ENCODE measurements around the gene PARVB.

PARVB gene

DNA sequence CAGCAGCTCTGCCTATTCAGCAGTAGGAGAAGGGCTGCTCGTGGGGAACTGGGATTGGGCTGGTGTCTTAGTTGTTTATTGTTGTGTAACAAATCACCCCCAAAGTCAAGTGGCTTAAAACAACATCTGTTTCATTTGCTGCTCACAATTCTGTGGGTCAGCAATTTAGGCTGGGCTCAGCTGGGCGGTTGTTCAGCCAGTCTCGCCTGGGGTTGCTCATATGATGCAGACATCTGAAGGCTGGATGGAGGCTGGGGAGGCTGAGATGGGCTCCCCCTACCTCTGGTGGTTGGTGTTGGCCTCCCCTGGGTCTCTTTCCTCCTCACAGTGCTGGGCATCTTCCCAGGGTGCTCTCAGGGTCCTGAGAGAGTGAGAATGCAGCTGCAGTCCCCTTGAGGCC lies 113.3 kb downstream of the PARVB start:
- no peak for DNase-seq

DNA sequence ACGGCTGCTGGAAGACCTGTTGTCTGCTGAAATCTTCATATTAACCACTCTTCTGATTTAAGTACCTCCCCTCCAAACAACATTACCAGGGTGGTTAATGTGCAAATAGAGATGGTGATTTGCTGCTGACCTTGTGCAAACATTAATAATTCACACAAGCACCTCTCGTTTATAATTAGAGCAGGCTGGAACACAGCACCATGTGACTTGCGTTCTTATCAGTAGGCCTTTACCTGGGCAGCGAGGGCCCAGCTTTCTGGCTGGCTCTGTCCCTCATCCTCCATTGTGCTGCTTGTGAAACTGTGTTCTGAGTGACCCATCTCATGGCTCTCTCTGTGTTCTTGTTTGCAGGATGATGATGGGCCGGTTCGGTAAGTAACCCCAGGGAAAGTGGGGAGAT lies 115.7 kb downstream of the PARVB start:
- no peak for DNase-seq

DNA sequence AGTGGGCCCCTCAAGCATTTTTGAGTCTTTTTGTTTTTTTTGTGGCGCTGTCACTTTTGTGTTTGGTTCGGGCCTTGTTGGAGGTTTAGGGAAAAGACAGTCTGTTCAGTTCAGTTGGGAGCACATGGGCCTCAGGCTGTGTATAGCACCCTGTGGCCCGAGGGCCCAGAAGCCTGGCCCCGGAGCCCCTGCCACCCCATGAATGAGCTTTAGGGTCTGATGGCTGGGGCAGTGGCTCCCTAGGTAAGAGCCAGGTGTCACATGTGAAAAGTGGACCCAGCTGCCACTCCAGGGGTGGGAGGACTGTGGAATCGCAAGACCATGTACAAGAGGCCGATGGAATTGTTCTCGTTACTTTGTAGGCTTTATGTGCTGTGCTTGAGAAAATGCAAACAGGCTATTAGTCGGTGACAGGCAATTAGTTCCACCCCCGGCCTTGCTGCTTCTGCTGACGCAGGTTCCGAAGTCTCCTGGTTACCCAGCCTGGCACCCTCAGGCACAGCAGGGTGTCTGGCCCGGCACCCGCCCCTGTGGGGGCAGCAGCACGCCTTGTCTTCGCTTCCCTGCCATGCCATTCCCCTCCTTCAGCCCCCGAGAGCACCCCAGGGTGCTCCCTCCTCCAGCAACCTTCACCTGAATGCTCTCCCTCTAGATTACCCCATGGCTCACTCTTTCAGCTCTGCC lies 118.5 kb downstream of the PARVB start:
- DNase-seq, result no peak

DNA sequence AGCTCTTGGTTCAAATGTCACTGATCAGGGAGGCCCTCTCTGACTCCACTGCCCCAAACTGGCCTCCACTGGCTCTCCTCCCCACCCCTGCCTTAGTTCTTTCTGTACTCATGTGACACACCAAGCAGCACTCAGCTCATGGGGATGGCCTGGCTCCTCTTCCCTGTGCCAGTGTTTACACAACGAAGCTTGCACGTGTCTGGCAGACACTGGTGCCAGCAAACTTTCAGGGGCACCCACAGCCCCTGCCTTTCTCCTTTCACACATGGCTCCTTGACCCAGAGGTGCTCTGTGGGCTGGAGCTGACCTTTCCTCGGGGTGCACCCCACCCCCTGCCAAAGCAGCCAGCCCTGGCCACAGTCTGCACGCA lies 119.0 kb downstream of the PARVB start:
- DNase-seq, result no peak

DNA sequence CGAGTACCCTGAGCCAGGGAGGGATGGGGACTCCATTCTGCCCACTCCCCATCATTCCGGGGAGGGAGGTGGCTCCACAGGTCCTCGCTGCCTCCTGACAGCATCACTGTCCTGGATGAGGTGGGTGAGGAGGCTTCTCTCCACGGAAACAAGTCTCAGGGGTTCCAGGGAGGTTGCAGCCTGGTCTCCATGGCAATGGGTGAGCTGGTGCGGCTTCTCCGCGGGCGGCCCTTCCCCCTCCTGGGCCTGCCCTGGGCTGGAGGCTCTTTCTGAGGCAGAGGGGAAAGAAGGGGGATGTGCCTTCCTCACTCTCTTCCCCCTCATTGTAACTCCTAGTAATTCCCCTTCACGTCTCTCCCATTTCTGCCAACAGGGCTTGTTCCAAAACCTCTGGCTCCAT lies 119.5 kb downstream of the PARVB start:
- no peak for DNase-seq

DNA sequence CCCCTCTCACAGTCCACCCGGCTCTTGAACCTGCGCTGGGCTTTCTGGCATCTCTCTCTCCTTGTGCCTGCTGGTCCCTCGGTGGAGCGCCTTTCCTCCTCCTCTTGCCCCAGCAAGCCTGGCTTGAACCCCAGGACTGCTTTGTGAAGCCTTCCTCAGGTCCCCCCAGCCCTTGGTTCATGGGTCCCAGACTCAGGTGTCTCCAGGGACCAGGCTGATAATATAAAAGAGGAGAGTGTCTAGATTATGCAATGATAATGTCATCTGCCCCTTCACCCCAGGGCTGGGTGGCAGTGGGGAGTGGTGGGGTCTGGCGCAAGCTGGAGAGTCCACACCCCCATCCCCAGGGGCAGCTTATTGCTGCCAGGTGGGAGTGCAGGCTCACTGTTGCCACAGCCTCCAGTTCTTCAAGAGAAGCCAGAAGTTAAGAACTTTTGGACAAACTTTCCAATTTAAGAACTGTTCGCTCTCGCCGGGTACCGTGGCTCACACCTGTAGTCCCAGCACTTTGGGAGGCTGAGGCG lies 120.0 kb downstream of the PARVB start:
- DNase-seq, result no peak

DNA sequence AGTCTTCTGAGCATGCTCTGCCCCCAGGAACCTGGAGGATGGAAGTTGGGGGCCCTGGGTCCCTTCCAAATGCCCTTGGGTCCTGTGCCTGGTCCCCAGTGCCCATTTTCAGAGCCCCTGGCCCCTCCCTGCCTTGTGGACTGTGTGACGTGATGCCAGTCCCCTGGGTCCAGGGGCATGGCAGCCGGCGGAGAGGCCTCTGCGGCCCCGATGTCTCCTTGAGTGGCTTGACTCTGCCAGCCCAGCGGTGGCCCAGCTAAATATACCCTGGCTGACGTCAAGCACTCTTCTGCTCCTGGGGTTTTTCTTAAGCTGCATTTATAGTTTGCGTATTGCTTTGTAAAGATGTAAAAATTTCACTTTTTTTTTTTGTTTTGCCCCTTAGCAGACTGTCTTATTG lies 121.4 kb downstream of the PARVB start:
- no peak for DNase-seq

DNA sequence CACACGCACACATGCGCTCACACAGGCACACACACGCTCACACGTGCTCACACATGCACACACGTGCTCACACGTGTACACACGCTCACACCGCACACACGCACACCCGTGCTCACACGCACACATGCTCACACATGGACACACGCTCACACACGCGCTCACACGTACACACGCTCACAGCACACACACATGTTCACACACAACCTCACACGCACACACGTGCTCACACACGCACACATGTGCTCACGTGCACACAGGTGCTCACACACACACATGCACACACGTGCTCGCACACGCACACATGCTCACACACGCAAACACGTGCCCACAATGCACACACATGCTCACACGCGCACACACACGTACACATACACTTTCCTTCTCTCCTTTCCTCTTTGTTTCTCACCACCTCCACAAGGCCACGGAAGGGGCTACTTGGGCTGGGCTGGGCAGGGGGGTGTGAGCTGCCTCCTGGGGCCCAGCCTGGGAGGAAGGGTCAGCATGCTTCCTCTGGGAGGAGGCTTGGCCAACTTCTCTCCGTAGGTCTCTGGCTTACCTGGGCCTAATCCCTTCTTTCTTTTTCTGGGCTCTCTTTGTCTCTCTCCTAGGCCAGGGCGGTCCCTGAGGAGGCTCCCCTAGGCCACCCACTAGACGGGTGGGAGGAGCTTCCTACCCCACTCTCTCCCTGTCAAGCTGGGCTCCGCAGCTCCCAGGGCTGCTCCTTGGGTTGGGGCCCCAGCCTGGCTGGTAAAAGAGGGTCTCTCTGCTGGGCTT lies 122.2 kb downstream of the PARVB start:
- no peak for DNase-seq

DNA sequence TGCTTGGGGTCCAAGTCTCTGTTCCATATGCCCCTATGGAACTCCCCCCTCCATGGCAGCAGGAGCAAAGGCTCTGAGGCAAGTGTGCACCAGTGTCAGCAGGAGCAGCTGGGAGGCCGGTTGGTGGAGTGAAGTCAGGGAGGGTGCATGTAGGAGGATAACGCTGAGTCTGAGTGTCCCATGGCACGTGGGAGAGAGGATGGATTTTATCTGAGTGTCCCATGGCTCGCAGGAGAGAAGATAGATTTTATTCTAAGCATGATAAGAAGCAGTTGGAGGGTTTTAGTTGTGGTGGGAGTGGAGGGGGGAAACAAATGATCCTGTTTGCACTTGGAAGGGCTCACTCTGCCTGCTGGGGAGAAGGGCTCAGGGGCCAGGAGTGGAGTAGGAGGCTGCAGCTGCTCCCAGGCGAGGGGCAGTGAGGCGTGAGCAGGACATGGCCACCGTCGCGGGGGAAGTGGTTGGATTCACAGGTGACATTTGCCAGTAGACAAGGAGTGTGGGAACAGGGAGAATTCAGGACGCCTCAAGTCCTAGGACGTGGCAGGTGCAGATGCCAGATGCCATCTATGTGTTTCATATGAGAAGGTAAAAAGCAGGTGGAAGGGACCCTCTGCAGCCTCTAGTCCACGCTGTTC lies 123.0 kb downstream of the PARVB start:
- DNase-seq, result no peak

DNA sequence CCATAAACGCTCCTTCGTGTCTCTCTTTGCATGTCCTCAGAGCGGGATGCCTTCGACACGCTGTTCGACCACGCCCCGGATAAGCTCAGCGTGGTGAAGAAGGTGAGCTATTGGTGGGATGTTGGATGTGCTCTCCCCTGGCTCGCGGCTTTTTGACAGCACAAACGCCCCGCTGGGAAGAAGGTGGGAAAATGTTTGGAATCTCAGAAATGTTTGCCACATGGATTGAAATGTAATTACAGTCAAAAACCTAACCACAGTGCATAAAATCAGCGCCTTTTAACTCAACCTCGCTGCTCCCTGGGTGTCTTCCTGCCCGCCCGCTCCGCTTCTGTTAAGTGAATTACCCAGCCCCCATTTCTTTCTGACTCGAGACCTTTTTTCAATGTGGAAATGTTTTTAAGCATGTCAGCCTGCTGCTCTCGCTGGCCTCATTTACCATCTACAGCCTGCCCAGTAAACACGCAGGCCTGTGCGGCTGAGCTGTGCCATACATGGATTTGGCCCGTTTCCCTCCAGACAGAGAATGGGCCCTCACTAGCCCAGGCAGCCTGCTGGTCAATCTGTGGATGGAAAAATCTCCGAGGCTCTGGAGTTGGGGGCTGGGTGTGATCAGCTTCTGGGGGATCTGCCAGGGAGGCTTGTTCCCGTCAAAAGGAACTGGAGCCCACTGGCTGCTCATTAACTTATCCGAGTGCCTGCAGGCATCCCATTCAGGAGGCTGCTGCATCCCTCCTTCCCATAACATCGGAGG lies 123.9 kb downstream of the PARVB start:
- DNase-seq, result no peak

DNA sequence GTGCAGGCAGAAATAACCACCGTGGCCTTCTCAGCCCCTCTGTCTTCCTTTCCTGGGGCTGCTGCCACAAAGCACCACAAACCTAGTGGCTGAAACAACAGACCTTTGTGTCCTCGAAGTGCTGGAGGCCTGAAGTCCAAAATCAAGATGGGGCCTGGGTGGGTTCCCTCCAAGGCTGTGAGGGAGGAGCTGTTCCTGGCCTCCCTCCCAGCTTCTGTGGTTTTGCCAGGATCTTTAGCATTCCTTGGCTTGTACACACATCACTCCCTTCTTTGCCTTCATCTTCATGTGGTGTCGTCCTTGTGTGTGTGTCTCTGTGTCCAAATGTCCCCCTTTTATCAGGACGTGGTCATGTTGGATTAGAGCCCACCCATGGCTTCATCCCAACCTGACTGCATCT lies 127.6 kb downstream of the PARVB start:
- DNase-seq, result no peak

DNA sequence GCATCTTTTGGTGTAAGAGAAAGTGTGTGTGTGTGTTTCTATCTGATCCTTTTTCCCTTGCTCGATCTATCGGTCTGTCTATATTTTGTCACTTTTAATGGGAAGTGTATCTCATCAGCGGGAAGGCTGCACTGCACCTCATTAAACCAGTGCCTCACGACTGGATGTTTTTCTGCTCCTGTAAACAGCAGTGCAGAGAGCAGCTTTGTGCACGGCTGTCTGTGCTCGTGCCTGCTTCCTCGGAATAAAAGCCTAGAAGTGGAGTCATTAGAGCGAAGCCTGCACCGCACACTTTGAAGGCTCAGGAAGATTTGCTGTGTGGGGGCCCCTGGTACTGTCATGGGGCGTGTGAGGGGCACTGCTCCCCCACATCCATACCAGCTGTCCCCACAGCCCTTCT lies 129.6 kb downstream of the PARVB start:
- DNase-seq, result no peak

DNA sequence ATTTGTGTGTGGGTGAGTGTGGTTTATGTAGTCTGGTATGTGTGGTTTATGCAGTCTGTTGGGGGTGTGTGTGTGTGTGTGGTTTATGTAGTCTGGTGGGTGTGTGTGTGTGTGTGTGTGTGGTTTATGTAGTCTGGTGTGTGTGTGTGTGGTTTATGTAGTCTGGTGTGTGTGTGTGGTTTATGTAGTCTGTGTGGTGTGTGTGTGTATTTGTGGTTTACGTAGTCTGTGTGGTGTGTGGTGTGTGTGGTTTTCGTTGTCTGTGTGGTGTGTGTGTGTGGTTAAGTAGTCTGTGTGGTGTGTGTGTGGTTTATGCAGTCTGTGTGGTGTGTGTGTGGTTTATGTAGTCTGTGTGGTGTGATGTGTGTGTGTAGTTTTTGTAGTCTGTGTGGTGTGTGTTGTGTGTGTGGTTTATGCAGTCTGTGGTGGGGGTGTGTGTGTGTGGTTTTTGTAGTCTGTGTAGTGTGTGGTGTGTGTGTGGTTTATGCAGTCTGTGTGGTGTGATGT lies 130.4 kb downstream of the PARVB start:
- peak; percentile 21 for DNase-seq

DNA sequence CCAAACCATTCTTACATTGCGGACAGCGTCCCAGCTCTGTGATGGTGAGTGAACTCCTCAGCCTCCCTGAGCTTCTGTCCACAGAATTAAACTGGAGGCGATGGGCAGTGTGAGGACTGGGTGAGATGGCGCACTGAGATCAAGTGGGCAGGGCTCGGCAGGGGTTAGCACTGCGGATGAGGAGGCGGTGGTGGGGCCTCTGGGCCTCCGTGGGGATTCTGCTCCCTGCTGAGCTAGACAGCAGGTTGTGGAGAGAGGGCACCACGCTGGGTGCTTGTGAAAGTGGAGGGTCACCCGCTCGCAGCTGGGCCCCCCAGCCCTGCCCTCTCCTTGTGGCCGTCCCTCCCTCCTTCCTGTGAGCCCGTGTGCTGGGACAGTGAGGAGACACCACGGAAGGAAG lies 131.0 kb downstream of the PARVB start:
- no peak for DNase-seq

DNA sequence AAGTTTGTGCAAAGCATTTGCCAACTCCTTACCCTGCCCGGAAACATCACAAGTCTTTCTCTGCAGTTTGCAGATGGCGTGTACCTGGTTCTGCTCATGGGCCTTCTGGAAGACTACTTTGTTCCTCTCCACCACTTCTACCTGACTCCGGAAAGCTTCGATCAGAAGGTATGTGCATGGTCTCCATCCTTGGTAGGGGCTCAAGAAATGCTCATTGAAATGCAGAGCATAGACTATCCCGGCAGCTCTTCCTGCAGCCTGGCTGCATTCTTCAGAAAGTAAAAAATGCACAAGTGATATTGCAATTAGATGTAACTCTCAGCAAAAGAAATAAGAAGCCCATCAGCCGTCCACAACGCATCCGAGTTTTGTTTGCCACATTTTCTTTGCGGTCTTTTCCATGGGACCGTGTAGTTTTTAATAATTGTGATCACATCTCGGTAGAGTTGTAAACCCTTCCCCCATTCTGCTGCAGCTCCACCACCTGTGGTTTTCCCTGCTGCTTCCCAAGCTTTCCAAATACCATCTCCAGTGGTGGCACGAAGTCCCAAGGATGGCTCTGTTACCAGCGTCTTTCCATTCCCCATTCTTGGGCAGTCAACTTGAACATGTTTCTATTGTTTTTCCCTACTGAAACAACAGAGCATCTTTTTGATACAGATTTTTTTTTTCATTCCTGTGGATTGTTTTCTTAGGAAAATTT lies 134.0 kb downstream of the PARVB start:
- DNase-seq, result no peak

DNA sequence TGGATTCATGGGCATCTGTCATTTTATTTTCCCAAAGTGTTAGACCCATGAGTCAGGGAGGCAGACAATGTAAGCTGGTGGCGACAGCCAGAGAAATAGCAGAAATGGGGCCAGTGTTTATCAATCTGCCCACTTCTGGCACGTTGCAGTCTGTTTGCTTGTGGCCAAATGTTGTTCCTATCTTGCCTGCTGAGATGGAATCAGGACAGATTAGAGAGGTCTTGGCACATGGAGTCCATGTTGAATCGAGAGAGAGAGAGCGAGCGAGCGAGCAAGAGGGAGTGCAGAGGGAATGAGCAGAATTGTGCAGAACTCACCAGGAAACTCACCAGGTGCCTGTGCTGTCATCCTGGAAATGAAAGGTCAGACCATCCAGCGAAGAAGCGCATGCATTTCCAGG lies 134.7 kb downstream of the PARVB start:
- no peak for DNase-seq

DNA sequence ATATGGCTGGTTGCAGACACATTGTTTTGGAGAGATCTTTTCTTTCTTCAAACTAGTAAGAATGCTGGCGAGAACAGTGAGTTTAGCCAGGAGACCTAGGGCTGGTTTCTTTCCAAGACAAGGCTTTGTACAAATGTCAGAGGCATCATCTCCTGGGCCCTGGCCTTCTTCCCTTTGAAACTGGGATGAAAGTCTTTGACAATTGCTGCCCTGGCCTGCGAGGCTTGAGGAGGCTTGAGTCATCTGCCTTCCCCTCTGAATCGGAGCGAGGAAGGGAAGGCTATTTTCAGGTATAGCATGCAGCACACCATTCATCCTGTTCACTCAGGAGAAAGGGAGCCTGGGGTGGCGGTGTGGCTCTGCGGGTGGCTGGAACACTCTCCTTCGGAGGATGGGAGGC lies 135.1 kb downstream of the PARVB start:
- DNase-seq, result no peak

DNA sequence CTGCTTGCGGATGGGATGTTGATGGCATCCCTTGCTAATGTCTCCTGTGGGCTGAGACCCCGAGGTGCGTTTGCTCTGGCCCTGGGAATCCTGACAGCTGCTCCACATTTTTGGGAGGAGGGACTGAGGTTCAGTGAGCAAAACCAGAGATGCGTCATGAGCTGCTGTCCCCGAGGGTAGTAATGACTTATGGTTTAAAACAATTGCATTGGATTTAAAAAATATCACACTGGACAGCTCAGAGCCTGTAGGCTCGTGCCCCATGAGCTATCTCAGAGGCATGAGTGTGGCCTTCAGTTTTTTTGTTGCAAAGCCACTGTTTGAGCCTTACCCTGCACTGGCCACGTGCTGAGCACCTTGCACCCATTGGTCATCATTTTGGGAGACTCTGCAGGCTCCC lies 135.7 kb downstream of the PARVB start:
- no peak for DNase-seq

DNA sequence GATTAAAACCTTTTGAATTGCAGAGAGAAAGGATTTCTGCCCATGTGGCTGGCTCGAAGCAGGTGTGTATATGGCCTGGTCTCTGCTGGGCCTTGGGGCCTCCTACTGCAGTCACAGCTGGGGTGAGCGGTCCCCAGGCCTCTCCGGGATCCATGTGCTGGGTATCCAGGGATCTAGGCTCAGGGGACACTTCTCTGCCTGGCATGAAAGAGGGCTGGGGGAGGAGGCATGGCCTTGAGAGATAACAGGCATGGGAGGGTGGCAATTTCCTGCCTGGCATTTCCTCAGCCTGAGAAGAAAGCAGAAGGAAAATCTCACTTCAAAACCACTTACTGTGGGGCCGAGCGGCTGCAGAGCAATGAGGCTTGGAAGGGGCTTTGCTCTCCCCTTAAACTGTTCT lies 136.3 kb downstream of the PARVB start:
- no peak for DNase-seq

DNA sequence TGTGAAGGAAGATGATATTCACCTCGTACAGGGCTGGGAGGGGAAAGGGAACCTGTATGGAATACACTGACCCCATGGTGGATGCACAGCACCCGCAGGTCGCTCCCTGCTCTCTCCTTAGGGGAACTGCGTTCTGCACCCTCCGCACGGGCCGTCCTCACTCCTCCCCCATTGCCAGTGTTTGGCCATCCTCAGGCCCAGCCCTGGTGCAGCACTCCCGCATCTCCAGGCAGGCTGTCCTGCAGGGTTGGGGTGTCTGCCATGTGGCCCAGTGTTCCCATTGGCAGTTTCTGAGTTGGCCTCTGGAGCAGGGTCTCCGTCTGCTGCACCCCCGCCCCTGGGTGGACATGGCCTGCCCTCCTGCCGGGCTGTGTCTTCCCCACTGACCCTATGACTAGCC lies 137.6 kb downstream of the PARVB start:
- DNase-seq, result no peak

DNA sequence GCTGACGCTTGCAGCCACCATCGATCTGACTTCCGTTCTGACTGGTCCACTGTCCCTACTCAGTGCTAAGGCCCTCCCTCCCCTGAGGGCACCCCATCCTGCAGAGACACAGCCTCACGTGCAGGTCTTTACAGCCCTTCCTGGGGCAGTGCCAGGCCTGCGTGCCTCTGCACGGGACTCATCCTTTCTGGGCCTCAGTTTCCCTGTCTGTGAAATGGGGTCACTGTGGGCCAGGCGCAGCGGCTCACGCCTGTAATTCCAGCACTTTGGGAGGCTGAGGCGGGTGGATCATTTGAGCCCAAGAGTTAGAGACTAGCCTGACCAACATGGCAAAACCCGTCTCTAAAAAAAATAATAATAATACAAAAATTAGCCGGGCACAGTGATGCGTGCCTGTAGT lies 138.9 kb downstream of the PARVB start:
- no peak for DNase-seq

DNA sequence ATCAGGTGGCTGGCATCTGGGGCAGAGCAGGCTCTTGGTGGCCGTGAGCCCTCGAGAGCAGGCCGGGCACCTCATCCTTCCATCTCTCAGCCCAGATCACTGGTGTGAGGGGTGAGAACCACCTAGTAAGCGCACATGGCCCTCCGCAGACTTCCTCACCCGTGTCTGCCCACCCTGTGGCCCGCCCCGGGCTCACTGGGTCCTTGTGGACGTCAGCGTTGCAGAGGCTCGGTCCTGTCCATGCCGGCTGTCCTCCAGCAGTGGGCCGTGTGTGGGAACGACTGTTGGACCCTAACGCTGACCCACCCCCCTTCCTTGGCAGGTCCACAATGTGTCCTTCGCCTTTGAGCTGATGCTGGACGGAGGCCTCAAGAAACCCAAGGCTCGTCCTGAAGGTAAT lies 139.4 kb downstream of the PARVB start:
- no peak for DNase-seq

DNA sequence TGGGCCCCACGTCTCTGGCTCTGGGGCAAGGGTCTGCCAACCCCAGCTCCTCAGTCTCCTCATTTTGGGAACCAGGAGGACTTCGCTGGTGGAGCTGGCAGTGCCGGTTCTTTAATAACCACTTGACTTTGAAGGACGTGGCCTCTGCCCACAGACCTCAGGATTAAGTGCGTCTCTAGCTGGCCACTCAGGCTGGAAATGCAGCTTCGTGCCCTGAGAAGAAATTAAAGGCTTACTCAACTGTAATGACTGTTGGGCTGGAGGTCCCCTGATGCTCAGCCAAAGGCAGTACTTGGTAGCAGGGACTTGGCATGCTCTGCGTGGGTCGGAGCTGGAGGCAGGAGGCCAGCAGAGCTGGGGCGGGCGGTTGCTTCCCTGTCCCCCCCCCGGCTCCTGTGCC lies 139.9 kb downstream of the PARVB start:
- DNase-seq, result no peak
